Mesodermal cell (in vitro differentiated cells): ENCODE results near the gene C14orf132. TPM values are rescaled to one million over a fixed set of nuclear protein-coding genes. Genes with fewer than 3 reads are reported as not detected.
A peak's percentile ranks its signal among the peaks of the same experiment; 100 is the strongest.
"Not testable (repeated sequence)": the region's sequence is repeated elsewhere in the genome, so short reads cannot be mapped to it uniquely, and the experiment has no call there.

Experiments used
- H3K27ac ChIP-seq: 2 replicates; pipeline ENCODE4 v1.7.0; 2013; ENCODE audit warnings: mild to moderate bottlenecking, low read depth, low read length, moderate library complexity; ENCODE audit not compliant: severe bottlenecking
- H3K36me3 ChIP-seq: 2 replicates; pipeline ENCODE4 v1.7.1; 2013; ENCODE audit warnings: mild to moderate bottlenecking, low read length, moderate library complexity; ENCODE audit not compliant: control insufficient read depth, insufficient read depth
- H3K4me1 ChIP-seq: one replicate; pipeline ENCODE4 v1.7.1; 2013; ENCODE audit warnings: mild to moderate bottlenecking, low read length; ENCODE audit not compliant: insufficient read depth, control insufficient read depth, poor library complexity, severe bottlenecking
- H3K4me3 ChIP-seq: 2 replicates; pipeline ENCODE4 v1.7.0; 2013; ENCODE audit warnings: low read length, control low read depth, mild to moderate bottlenecking; ENCODE audit not compliant: insufficient read depth, poor library complexity, severe bottlenecking; ENCODE audit errors: extremely low read depth
- H3K9me3 ChIP-seq: 2 replicates; pipeline ENCODE4 v1.7.1; 2013; ENCODE audit warnings: mild to moderate bottlenecking, low read length, moderate library complexity; ENCODE audit not compliant: control insufficient read depth
- WGBS, 2 experiments: methylation state at CpG; one replicate each; pipeline ENCODE4 v1.1.5; 2013; ENCODE audit warnings: missing lambda C conversion rate in 2 of 2; ENCODE audit not compliant: insufficient coverage in 2 of 2; 5-methylcytosine and 5-hydroxymethylcytosine counted together
- polyA plus RNA-seq, 2 experiments: library from polyadenylated mRNA; stranded (reverse); fragments of 50-300 nt; gene quantifications; one replicate each; pipeline ENCODE4 v1.2.3, GENCODE V29; 2013

Gene C14orf132
- 24.6 TPM for polyA plus RNA-seq (2013, experiment 1 of 2)
- polyA plus RNA-seq (2013, experiment 2 of 2), result 24.5 TPM

GRCh38 chr14:96038920-96039632 is at the start of gene C14orf132:
TSS of gene C14orf132 (plus strand) at chr14:96039362. CDS start at chr14:96039501, 139 bp downstream.
- no peaks in the 10 kb centered on the region for H3K9me3 ChIP-seq
- 1% methylated on average over 44 to 47 of the region's 72 CpGs for WGBS, 2 experiments
- H3K4me3 ChIP-seq, result peak within 1 kb of the TSS; percentile 74
- peak within 1 kb of the TSS; percentile 69 for H3K27ac ChIP-seq
- peaks cover 9% of the 10 kb centered on the region for H3K36me3 ChIP-seq
- peaks cover 4% of the 10 kb centered on the region for H3K4me1 ChIP-seq

GRCh38 chr14:95993768-95994592 is 45.2 kb upstream of the C14orf132 start:
- H3K9me3 ChIP-seq, result peaks cover 13% of the 10 kb centered on the region
- no peak overlapping the region for H3K4me3 ChIP-seq
- H3K36me3 ChIP-seq, result no peaks in the 10 kb centered on the region
- no peaks in the 10 kb centered on the region for H3K4me1 ChIP-seq
- 46 to 74% methylated on average over 3 to 5 of the region's 5 CpGs for WGBS, 2 experiments
- no peak overlapping the region for H3K27ac ChIP-seq

GRCh38 chr14:95994593-95994928 is 44.6 kb upstream of the C14orf132 start:
- Histone ChIP-seq H3K36me3 (no peaks in the 10 kb centered on the region), H3K4me1 (no peaks in the 10 kb centered on the region), H3K4me3 (no peak overlapping the region), H3K9me3 (peaks cover 13% of the 10 kb centered on the region), H3K27ac (no peak overlapping the region)
- WGBS, 2 experiments, result 80% methylated on average over 1 of the region's 3 CpGs; no CpG with 5 or more reads in 1 of the 2 experiments

GRCh38 chr14:95998656-95999055 is 40.5 kb upstream of the C14orf132 start:
- H3K4me3 ChIP-seq, result no peak overlapping the region
- H3K27ac ChIP-seq, result no peak overlapping the region
- H3K36me3 ChIP-seq, result no peaks in the 10 kb centered on the region
- peaks cover 6% of the 10 kb centered on the region for H3K4me1 ChIP-seq
- WGBS, 2 experiments, result 78% methylated on average over 1 of the region's 1 CpG; no CpG with 5 or more reads in 1 of the 2 experiments
- H3K9me3 ChIP-seq, result no peaks in the 10 kb centered on the region

GRCh38 chr14:96001866-96002497 is 37.2 kb upstream of the C14orf132 start:
- Histone ChIP-seq H3K27ac (no peak overlapping the region), H3K9me3 (no peaks in the 10 kb centered on the region), H3K36me3 (no peaks in the 10 kb centered on the region), H3K4me3 (no peak overlapping the region), H3K4me1 (peaks cover 6% of the 10 kb centered on the region)
- WGBS, 2 experiments, result 70 to 77% methylated on average over 2 to 5 of the region's 5 CpGs

- Histone ChIP-seq H3K36me3 (no peaks in the 10 kb centered on the region), H3K27ac (no peak overlapping the region), H3K4me1 (peaks cover 6% of the 10 kb centered on the region), H3K4me3 (no peak overlapping the region), H3K9me3 (no peaks in the 10 kb centered on the region)
- WGBS, 2 experiments, result no CpG with 5 or more reads among the region's 2 CpGs
Measured at GRCh38 chr14:96002498-96002884, 36.7 kb upstream of the C14orf132 start.

- no peak overlapping the region for H3K4me3 ChIP-seq
- H3K4me1 ChIP-seq, result no peaks in the 10 kb centered on the region
- no peak overlapping the region for H3K27ac ChIP-seq
- H3K9me3 ChIP-seq, result peaks cover 18% of the 10 kb centered on the region
- 63 to 100% methylated on average over 1 of the region's 1 CpG for WGBS, 2 experiments
- H3K36me3 ChIP-seq, result no peaks in the 10 kb centered on the region
Measured at GRCh38 chr14:96011131-96011530, 28.0 kb upstream of the C14orf132 start.

- H3K4me3 ChIP-seq, result no peak overlapping the region
- H3K9me3 ChIP-seq, result peaks cover 18% of the 10 kb centered on the region
- no peak overlapping the region for H3K27ac ChIP-seq
- no peaks in the 10 kb centered on the region for H3K4me1 ChIP-seq
- H3K36me3 ChIP-seq, result no peaks in the 10 kb centered on the region
Measured at GRCh38 chr14:96011607-96012006, 27.6 kb upstream of the C14orf132 start.

- peaks cover 18% of the 10 kb centered on the region for H3K9me3 ChIP-seq
- H3K27ac ChIP-seq, H3K36me3 ChIP-seq, H3K4me3 ChIP-seq, H3K4me1 ChIP-seq: not testable (repeated sequence)
- no CpG with 5 or more reads among the region's 1 CpG for WGBS, 2 experiments
Measured at GRCh38 chr14:96012757-96013156, 26.4 kb upstream of the C14orf132 start.

- no peak overlapping the region for H3K27ac ChIP-seq
- 81 to 100% methylated on average over 1 to 2 of the region's 3 CpGs for WGBS, 2 experiments
- H3K9me3 ChIP-seq, result peaks cover 18% of the 10 kb centered on the region
- no peak overlapping the region for H3K4me3 ChIP-seq
- H3K36me3 ChIP-seq, result no peaks in the 10 kb centered on the region
- H3K4me1 ChIP-seq, result no peaks in the 10 kb centered on the region
Measured at GRCh38 chr14:96014176-96014575, 25.0 kb upstream of the C14orf132 start.
